Neural progenitor cell (in vitro differentiated cells): Measurements from ENCODE around the gene TYRO3. TPM values are rescaled to one million over a fixed set of nuclear protein-coding genes. Genes with fewer than 3 reads are reported as not detected.

Experiments used
- DNase-seq: peaks from one replicate; pipeline ENCODE4 v3.0.0-alpha.2; 2016; ENCODE audit warnings: low spot score
- H2AFZ ChIP-seq: fragments of 200-600 bp; sonication (generic); replicated peaks from 2 replicates; pipeline ENCODE4 v1.6.1; 2016; ENCODE audit warnings: antibody characterized with exemption
- H3F3A ChIP-seq: fragments of 200-600 bp; sonication (generic); 2 replicates; pipeline ENCODE4 v1.6.1; 2016; ENCODE audit warnings: antibody characterized with exemption, low read depth
- H3K27ac ChIP-seq: fragments of 200-600 bp; sonication (generic); 2 replicates; pipeline ENCODE4 v1.5.1; 2016; ENCODE audit warnings: mild to moderate bottlenecking
- H3K27me3 ChIP-seq: fragments of 200-600 bp; sonication (generic); 2 replicates; pipeline ENCODE4 v1.6.1; 2016; ENCODE audit warnings: mild to moderate bottlenecking, moderate library complexity
- H3K36me3 ChIP-seq: fragments of 200-600 bp; sonication (generic); 2 replicates; pipeline ENCODE4 v1.5.1; 2016
- H3K4me1 ChIP-seq: fragments of 200-600 bp; sonication (generic); 2 replicates; pipeline ENCODE4 v1.6.1; 2016; ENCODE audit warnings: mixed run types
- H3K4me2 ChIP-seq: fragments of 200-600 bp; sonication (generic); 2 replicates; pipeline ENCODE4 v1.6.1; 2016
- H3K4me3 ChIP-seq: fragments of 200-600 bp; sonication (generic); 2 replicates; pipeline ENCODE4 v1.5.1; 2016
- H3K79me2 ChIP-seq: fragments of 200-600 bp; sonication (generic); 2 replicates; pipeline ENCODE4 v1.6.1; 2016; ENCODE audit warnings: low read depth
- H3K9ac ChIP-seq: fragments of 200-600 bp; sonication (generic); 2 replicates; pipeline ENCODE4 v1.6.1; 2016
- H3K9me3 ChIP-seq: fragments of 200-600 bp; sonication (generic); 2 replicates; pipeline ENCODE4 v1.5.1; 2016; ENCODE audit warnings: low read depth
- H4K20me1 ChIP-seq: fragments of 200-600 bp; sonication (generic); 2 replicates; pipeline ENCODE4 v1.6.1; 2016; ENCODE audit warnings: low read depth
- H3K27ac Mint-ChIP-seq: 3 replicates; pipeline ENCODE4 v1.8.0; 2021; ENCODE audit warnings: mixed read lengths
- H3K27me3 Mint-ChIP-seq: 2 replicates; pipeline ENCODE4 v1.8.0; 2022; ENCODE audit warnings: low read depth, mild to moderate bottlenecking, inconsistent platforms, moderate library complexity, mixed read lengths; ENCODE audit not compliant: insufficient read depth
- H3K36me3 Mint-ChIP-seq: 3 replicates; pipeline ENCODE4 v1.8.0; 2021; ENCODE audit warnings: mixed read lengths
- H3K4me1 Mint-ChIP-seq: 3 replicates; pipeline ENCODE4 v1.8.0; 2021; ENCODE audit warnings: mixed read lengths
- H3K4me3 Mint-ChIP-seq: 3 replicates; pipeline ENCODE4 v1.8.0; 2021; ENCODE audit warnings: mild to moderate bottlenecking, moderate library complexity, mixed read lengths
- H3K9me3 Mint-ChIP-seq: 3 replicates; pipeline ENCODE4 v1.8.0; 2020; ENCODE audit warnings: mixed read lengths
- CTCF ChIP-seq: fragments of 200-600 bp; sonication (generic); IDR thresholded peaks from 2 replicates; pipeline ENCODE4 v1.5.1; 2017; ENCODE audit warnings: antibody characterized with exemption, mild to moderate bottlenecking
- EZH2 ChIP-seq: fragments of 200-600 bp; sonication (generic); IDR thresholded peaks from 2 replicates; pipeline ENCODE4 v1.6.1; 2017; ENCODE audit warnings: antibody characterized with exemption, mild to moderate bottlenecking, moderate library complexity
- EZH2phosphoT487 ChIP-seq: fragments of 200-600 bp; sonication (generic); IDR thresholded peaks from 2 replicates; pipeline ENCODE4 v1.6.1; 2017; ENCODE audit warnings: antibody characterized with exemption
- total RNA-seq: library from RNA; depleted of rRNA; stranded (reverse); fragments of >200 nt; gene quantifications from 2 replicates; pipeline ENCODE4 v1.2.3, GENCODE V29; 2015; ENCODE audit warnings: low replicate concordance

TYRO3 gene
- total RNA-seq, 1 donor from 2014 or later, result 59.1 TPM

- Histone ChIP-seq H3K27me3 (no peaks in the 10 kb centered on the region), H3K4me1 (peaks cover 5% of the 10 kb centered on the region), H3F3A (peaks cover 9% of the 10 kb centered on the region), H4K20me1 (no peaks in the 10 kb centered on the region), H3K9ac (no peak overlapping the region), H3K36me3 (no peaks in the 10 kb centered on the region), H3K27ac (no peak overlapping the region), H2AFZ (no peak overlapping the region), H3K4me2 (no peak overlapping the region), H3K9me3 (no peaks in the 10 kb centered on the region), H3K79me2 (peaks cover 8% of the 10 kb centered on the region), H3K4me3 (no peak overlapping the region)
- Mint-ChIP-seq H3K27me3 (peaks cover 2% of the 10 kb centered on the region), H3K4me1 (peaks cover 2% of the 10 kb centered on the region), H3K9me3 (no peaks in the 10 kb centered on the region), H3K36me3 (peaks cover 9% of the 10 kb centered on the region), H3K27ac (no peak overlapping the region), H3K4me3 (no peak overlapping the region)
- no peak for DNase-seq
- no peak for TF ChIP-seq CTCF
- TF ChIP-seq EZH2phosphoT487, result no peak
- TF ChIP-seq EZH2, result no peak
Observed at GRCh38 chr15:41574158-41574557, 15.1 kb downstream of the TYRO3 start.

- Histone ChIP-seq H3K27ac (no peak overlapping the region), H3K4me2 (no peak overlapping the region), H3K27me3 (no peaks in the 10 kb centered on the region), H3F3A (peaks cover 12% of the 10 kb centered on the region), H3K36me3 (no peaks in the 10 kb centered on the region), H3K79me2 (no peaks in the 10 kb centered on the region), H4K20me1 (no peaks in the 10 kb centered on the region), H3K9ac (no peak overlapping the region), H2AFZ (no peak overlapping the region), H3K9me3 (no peaks in the 10 kb centered on the region), H3K4me1 (no peaks in the 10 kb centered on the region), H3K4me3 (no peak overlapping the region)
- Mint-ChIP-seq H3K9me3 (no peaks in the 10 kb centered on the region), H3K4me1 (no peaks in the 10 kb centered on the region), H3K4me3 (no peak overlapping the region), H3K27ac (no peak overlapping the region), H3K27me3 (peaks cover 2% of the 10 kb centered on the region), H3K36me3 (peaks cover 5% of the 10 kb centered on the region)
- DNase-seq, result no peak
- TF ChIP-seq EZH2 (no peak), EZH2phosphoT487 (no peak), CTCF (no peak)
Observed at GRCh38 chr15:41575282-41575681, 16.3 kb downstream of the TYRO3 start.

- H3K4me1 ChIP-seq, result no peaks in the 10 kb centered on the region
- peaks cover 20% of the 10 kb centered on the region for H3F3A ChIP-seq
- Mint-ChIP-seq H3K27me3 (peaks cover under 1% of the 10 kb centered on the region), H3K9me3 (no peaks in the 10 kb centered on the region), H3K36me3 (no peaks in the 10 kb centered on the region), H3K27ac (no peak overlapping the region), H3K4me1 (peaks cover 2% of the 10 kb centered on the region), H3K4me3 (no peak overlapping the region)
- no peak overlapping the region for H3K4me3 ChIP-seq
- no peak overlapping the region for H3K27ac ChIP-seq
- H3K36me3 ChIP-seq, result no peaks in the 10 kb centered on the region
- H3K4me2 ChIP-seq, result no peak overlapping the region
- no peaks in the 10 kb centered on the region for H3K27me3 ChIP-seq
- H2AFZ ChIP-seq, result no peak overlapping the region
- H3K9ac ChIP-seq, result no peak overlapping the region
- H3K9me3 ChIP-seq, result no peaks in the 10 kb centered on the region
- DNase-seq, result no peak
- H4K20me1 ChIP-seq, result no peaks in the 10 kb centered on the region
- TF ChIP-seq EZH2phosphoT487 (no peak), EZH2 (no peak), CTCF (no peak)
- no peaks in the 10 kb centered on the region for H3K79me2 ChIP-seq
Observed at GRCh38 chr15:41577863-41578735, 19.1 kb downstream of the TYRO3 start.
